NB4 (cell line): ENCODE measurements around the gene LAIR1.
"Not testable (repeated sequence)": the region's sequence is repeated elsewhere in the genome, so short reads cannot be mapped to it uniquely, and the experiment has no call there.

Experiments
- DNase-seq: peaks from one replicate; pipeline ENCODE4 v3.0.0; 2010; ENCODE audit warnings: low read depth
- H3K4me3 ChIP-seq: one replicate; pipeline ENCODE4 v1.5.1; 2011; ENCODE audit warnings: mild to moderate bottlenecking, low read depth, low read length, moderate library complexity
- CTCF ChIP-seq: IDR thresholded peaks from one replicate; pipeline ENCODE4 v1.5.1; 2012; ENCODE audit warnings: low read depth, low read length
- MYC ChIP-seq: IDR thresholded peaks from 2 replicates; pipeline ENCODE4 v1.6.1; 2011; ENCODE audit warnings: low read depth, low read length
- POLR2A ChIP-seq: IDR thresholded peaks from 2 replicates; pipeline ENCODE4 v1.6.1; 2011; ENCODE audit warnings: mild to moderate bottlenecking; ENCODE audit not compliant: insufficient read length; ENCODE audit errors: extremely low read depth
- TF ChIP-seq, protein P1 (sequence below): IDR thresholded peaks from 2 replicates; pipeline ENCODE4 v1.6.1; 2011; ENCODE audit warnings: low read depth, low read length

Gene LAIR1

GRCh38 chr19:54375181-54375938 is 10.6 kb upstream of the LAIR1 start:
- peak overlapping the region; percentile 86 for H3K4me3 ChIP-seq
- TF ChIP-seq MYC (peak; percentile 79), POLR2A (peak; percentile 61)
- TF ChIP-seq, protein P1, sequence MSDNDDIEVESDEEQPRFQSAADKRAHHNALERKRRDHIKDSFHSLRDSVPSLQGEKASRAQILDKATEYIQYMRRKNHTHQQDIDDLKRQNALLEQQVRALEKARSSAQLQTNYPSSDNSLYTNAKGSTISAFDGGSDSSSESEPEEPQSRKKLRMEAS = peak; percentile 51; the same call in 1 of the 2 replicates
- peak; percentile 89 for DNase-seq

DNA sequence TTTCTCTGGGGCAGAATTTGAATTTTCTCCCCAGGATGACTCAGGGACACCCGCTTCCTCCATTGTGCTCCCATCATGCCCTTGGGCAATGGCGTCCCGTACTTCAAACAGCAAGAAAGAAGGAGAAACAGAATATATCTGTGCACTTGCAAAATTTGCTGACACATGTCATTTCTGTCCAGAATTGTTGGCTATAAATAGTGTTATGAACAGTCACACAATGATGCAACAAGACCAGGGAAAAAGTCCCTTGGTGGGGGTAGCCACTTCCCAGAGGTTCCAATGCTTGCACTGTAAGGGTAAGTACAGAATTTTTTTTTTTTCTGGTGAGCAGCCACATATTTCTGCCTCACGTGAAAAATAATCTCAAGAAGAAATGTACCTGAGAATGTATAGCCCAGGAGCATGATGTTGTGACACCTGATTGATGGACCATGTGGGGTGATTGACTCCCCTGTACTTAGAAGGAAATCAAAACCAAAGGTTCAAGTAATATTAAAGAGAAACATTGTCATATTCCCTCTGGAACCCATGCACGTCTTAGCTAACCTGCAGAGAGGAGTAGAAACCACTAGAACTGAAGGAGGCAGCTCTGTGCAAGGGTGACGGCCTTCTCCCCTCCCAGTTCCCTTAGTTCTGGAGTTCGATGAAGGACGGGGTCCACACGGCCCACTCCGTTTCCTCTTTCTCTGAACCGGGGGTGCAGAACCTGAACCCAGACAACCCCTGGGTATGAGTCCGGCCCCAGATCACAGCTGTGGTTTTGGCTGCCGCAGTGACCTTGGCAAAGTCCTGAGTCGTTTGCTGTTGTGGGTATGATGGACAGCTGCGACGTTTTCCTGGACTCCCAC is 9.3 kb upstream of the LAIR1 start:
- H3K4me3 ChIP-seq = peak overlapping the region; percentile 86
- peak; percentile 89 for DNase-seq
- TF ChIP-seq POLR2A (peak; percentile 32), CTCF (no peak)

DNA sequence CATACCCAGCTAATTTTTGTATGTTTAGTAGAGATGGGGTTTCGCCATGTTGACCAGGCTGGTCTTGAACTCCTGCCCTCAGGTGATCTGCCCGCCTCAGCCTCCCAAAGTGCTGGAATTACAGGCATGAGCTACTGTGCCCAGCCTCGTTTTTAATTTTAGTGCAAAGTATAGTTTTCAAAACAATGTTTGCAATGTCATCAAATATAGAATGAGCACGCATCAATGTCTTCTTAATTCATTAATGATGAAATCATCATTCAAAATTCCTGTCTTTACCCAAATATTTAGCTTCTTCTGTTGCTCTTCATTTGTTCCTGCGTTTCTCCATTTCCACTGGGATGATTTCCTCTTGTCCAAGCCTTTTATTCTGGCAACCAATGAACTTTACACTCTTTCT is 6.7 kb upstream of the LAIR1 start:
- H3K4me3 ChIP-seq = peak overlapping the region; percentile 48
- not testable (repeated sequence) for DNase-seq

DNA sequence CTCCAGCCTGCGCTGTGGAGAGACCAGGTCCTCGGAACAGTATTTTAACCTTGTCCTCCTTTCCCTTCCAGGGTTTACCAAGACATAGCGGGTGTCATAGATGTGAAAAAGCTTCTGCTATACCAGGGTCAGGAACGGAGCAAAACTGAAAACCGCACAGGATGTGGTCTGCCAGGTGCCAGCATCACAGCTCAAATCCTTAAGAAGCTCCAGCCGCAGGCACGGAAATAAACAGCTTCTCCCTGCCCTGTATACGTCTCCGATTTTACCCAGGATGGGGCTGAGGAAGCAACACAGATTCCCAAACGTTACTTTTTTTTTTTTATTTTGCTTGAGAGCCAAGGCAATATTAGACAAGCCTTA is 5.7 kb upstream of the LAIR1 start:
- peak; percentile 82 for DNase-seq
- peak overlapping the region; percentile 56 for H3K4me3 ChIP-seq

- not testable (repeated sequence) for DNase-seq
- H3K4me3 ChIP-seq = peak overlapping the region; percentile 94
These were observed 5.1 kb upstream of the LAIR1 start for GRCh38 chr19:54369688-54370433.

DNA sequence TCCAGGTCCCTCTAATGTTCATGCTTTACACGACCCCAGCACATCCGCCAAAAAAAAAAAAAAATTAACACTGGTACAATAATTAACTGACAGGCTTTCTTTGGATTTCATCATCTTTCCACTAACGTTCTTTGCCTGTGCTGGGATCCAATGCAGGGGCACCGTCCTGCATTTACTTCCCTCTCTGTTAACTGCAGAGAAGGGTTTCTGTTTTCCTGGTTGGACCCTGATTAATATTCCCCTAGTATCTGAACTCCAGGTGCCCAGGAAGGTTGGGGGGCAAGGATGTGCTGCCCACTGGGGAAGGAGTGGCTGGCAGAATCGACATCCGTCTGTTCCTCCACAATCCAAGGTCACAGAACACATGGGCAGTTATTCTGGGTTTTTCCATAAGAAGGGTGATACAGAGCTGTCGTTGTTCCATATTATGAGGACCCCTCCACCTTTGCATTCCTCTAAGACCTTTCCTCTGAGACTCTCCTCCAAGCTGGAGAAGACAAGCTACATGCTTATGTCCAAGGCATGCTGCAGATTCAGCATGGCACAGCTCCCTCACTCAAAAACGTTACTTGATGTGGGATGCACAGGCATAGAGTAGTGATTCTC is 4.5 kb upstream of the LAIR1 start:
- peak overlapping the region; percentile 94 for H3K4me3 ChIP-seq
- TF ChIP-seq POLR2A (peak; percentile 22), MYC (no peak)
- peak; percentile 75 for DNase-seq

GRCh38 chr19:54366811-54367210 is 2.1 kb upstream of the LAIR1 start:
- no peak for TF ChIP-seq MYC
- TF ChIP-seq, protein P1 = no peak
- no peak for TF ChIP-seq CTCF
- TF ChIP-seq POLR2A = no peak
- peak overlapping the region; percentile 39 for H3K4me3 ChIP-seq
- DNase-seq = no peak

- H3K4me3 ChIP-seq = peak overlapping the region; percentile 77
- DNase-seq = peak; percentile 32
These were observed 1.1 kb upstream of the LAIR1 start for GRCh38 chr19:54365798-54366197.

GRCh38 chr19:54361680-54362422 is 2.9 kb downstream of the LAIR1 start:
- H3K4me3 ChIP-seq = peak overlapping the region; percentile 38

GRCh38 chr19:54359149-54359820 is 5.4 kb downstream of the LAIR1 start:
- not testable (repeated sequence) for DNase-seq, H3K4me3 ChIP-seq

More at GRCh38 chr19:54361680-54362422, 2.9 kb downstream of the LAIR1 start:
- DNase-seq = not testable (repeated sequence)
